Measurements from ENCODE around the gene ARID1B.

DNA sequence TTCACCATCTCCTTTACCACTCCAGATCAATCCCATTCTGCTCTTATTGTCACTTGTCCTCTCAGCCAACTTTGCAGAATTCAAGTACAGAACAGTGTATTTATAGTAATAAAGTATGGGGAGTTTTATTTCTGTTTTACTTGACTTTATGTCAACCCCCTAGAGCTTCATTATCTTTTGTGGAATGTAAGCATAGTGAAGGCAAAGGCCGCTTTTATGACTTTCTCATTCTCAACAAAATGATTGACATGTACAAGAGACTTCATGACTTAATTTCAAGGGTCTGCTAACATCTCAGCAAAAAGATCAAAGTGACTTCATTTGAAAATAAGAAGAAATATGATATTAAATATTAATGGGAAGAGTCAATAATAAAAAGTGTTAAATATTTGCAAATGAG lies 28.7 kb upstream of the ARID1B start:
- no peak for TF ChIP-seq POLR2A (IDR thresholded peaks at IDR 0.05)
- TF ChIP-seq, protein P1, sequence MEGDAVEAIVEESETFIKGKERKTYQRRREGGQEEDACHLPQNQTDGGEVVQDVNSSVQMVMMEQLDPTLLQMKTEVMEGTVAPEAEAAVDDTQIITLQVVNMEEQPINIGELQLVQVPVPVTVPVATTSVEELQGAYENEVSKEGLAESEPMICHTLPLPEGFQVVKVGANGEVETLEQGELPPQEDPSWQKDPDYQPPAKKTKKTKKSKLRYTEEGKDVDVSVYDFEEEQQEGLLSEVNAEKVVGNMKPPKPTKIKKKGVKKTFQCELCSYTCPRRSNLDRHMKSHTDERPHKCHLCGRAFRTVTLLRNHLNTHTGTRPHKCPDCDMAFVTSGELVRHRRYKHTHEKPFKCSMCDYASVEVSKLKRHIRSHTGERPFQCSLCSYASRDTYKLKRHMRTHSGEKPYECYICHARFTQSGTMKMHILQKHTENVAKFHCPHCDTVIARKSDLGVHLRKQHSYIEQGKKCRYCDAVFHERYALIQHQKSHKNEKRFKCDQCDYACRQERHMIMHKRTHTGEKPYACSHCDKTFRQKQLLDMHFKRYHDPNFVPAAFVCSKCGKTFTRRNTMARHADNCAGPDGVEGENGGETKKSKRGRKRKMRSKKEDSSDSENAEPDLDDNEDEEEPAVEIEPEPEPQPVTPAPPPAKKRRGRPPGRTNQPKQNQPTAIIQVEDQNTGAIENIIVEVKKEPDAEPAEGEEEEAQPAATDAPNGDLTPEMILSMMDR (IDR thresholded peaks at IDR 0.05) = no peak
- no peak for TF ChIP-seq POLR2AphosphoS5 (IDR thresholded peaks at IDR 0.05)
- no peak for TF ChIP-seq EP300 (IDR thresholded peaks at IDR 0.05)
